SK-N-SH (cell line): Measurements from ENCODE around the gene OCA2. TPM values are rescaled to one million over a fixed set of nuclear protein-coding genes. Genes with fewer than 3 reads are reported as not detected.

Experiments
- CTCF ChIA-PET: fragments of 300-600, 350-600 bp; formaldehyde crosslinking; extraction: SDS; loops from one replicate; lab custom pipeline; 2021; lab: Yijun Ruan, JAX
- POLR2A ChIA-PET: fragments of 350-600 bp; sonication (Branson Sonifier 250); formaldehyde crosslinking; extraction: SDS; loops from one replicate; lab custom pipeline; 2020; ENCODE audit warnings: antibody characterized with exemption, inconsistent platforms; lab: Yijun Ruan, JAX
- DNase-seq: peaks from one replicate; pipeline ENCODE4 v3.0.0; 2012
- H2AFZ ChIP-seq: fragments of 200-600 bp; sonication (generic); 2 replicates; pipeline ENCODE4 v1.8.1; 2016; ENCODE audit warnings: antibody characterized with exemption, mild to moderate bottlenecking, low read depth
- H3F3A ChIP-seq: fragments of 200-600 bp; sonication (generic); replicated peaks from 2 replicates; pipeline ENCODE3; 2016; ENCODE audit warnings: antibody characterized with exemption, mild to moderate bottlenecking; ENCODE audit not compliant: insufficient read depth
- H3K27ac ChIP-seq, 2 experiments: fragments of 200-500 bp in 1 of 2; fragments of 200-600 bp in 1 of 2; sonication (Bioruptor generic) in 1 of 2; sonication (generic), shearing (Covaris generic) in 1 of 2; 2 replicates each; pipeline versions ENCODE4 v1.5.1 to v1.6.1; 2014 to 2016; ENCODE audit warnings: low read depth in 2 of 2, inconsistent platforms in 1 of 2, low read length in 1 of 2, mild to moderate bottlenecking in 1 of 2, mixed read lengths in 1 of 2
- H3K27me3 ChIP-seq: fragments of 200-600 bp; sonication (generic), shearing (Covaris generic); 2 replicates; pipeline ENCODE4 v1.6.1; 2016; ENCODE audit warnings: mixed run types; ENCODE audit not compliant: insufficient read depth
- H3K36me3 ChIP-seq, 2 experiments: fragments of 200-500 bp in 1 of 2; fragments of 200-600 bp in 1 of 2; sonication (Bioruptor generic) in 1 of 2; sonication (generic) in 1 of 2; replicated peaks in 1 of 2; 2 replicates each; pipeline versions ENCODE3 to v1.5.1; 2014 to 2016; ENCODE audit warnings: low read length in 1 of 2, mild to moderate bottlenecking in 1 of 2; ENCODE audit not compliant: insufficient read depth in 2 of 2, control insufficient read depth in 1 of 2
- H3K4me1 ChIP-seq, 2 experiments: fragments of 200-500 bp in 1 of 2; fragments of 200-600 bp in 1 of 2; sonication (Bioruptor generic) in 1 of 2; sonication (generic), shearing (Covaris generic) in 1 of 2; 2 replicates each; pipeline versions ENCODE4 v1.5.1 to v1.6.1; 2014 to 2016; ENCODE audit warnings: low read depth in 1 of 2, low read length in 1 of 2, mixed run types in 1 of 2; ENCODE audit not compliant: insufficient read depth in 2 of 2, control insufficient read depth in 1 of 2
- H3K4me2 ChIP-seq: fragments of 200-600 bp; sonication (generic), shearing (Covaris generic); 2 replicates; pipeline ENCODE4 v1.6.1; 2017; ENCODE audit warnings: mixed run types
- H3K4me3 ChIP-seq, 2 experiments: fragments of 200-500 bp in 1 of 2; fragments of 200-600 bp in 1 of 2; sonication (Bioruptor generic) in 1 of 2; sonication (generic), shearing (Covaris generic) in 1 of 2; 2 replicates each; pipeline versions ENCODE4 v1.5.1 to v1.8.1; 2014 to 2016; ENCODE audit warnings: low read depth in 2 of 2, inconsistent platforms in 1 of 2, low read length in 1 of 2, mild to moderate bottlenecking in 1 of 2, mixed read lengths in 1 of 2, moderate library complexity in 1 of 2
- H3K79me2 ChIP-seq: fragments of 200-600 bp; sonication (generic); 2 replicates; pipeline ENCODE4 v1.8.1; 2017; ENCODE audit warnings: mild to moderate bottlenecking; ENCODE audit not compliant: insufficient read depth
- H3K9ac ChIP-seq: fragments of 200-600 bp; sonication (generic); 2 replicates; pipeline ENCODE4 v1.6.1; 2017; ENCODE audit warnings: mixed run types
- H3K9me2 ChIP-seq: fragments of 200-600 bp; sonication (generic); 2 replicates; pipeline ENCODE4 v1.6.1; 2017; ENCODE audit warnings: mixed run types
- H3K9me3 ChIP-seq: fragments of 200-600 bp; sonication (generic); 2 replicates; pipeline ENCODE4 v1.6.1; 2017; ENCODE audit warnings: mixed run types, mild to moderate bottlenecking, moderate library complexity
- H4K20me1 ChIP-seq: fragments of 200-600 bp; sonication (generic); 2 replicates; pipeline ENCODE4 v1.6.1; 2017; ENCODE audit warnings: mild to moderate bottlenecking, mixed run types; ENCODE audit not compliant: insufficient read depth
- CHD2 ChIP-seq: fragments of 150-350 bp; IDR thresholded peaks from 2 replicates; pipeline ENCODE4 v1.6.1; 2018; ENCODE audit warnings: low read length; ENCODE audit not compliant: partially characterized antibody
- GABPA ChIP-seq: IDR thresholded peaks from 2 replicates; pipeline ENCODE4 v1.4.0; 2012; ENCODE audit warnings: low read depth, mild to moderate bottlenecking
- IRF3 ChIP-seq: fragments of 150-350 bp; IDR thresholded peaks from 2 replicates; pipeline ENCODE4 v1.6.1; 2016; ENCODE audit warnings: mild to moderate bottlenecking, low read depth, low read length
- JUND ChIP-seq: IDR thresholded peaks from 2 replicates; pipeline ENCODE4 v1.4.0; 2012
- MAX ChIP-seq: IDR thresholded peaks from 2 replicates; pipeline ENCODE4 v1.4.0; 2012; ENCODE audit warnings: low read depth
- NFIC ChIP-seq: IDR thresholded peaks from 2 replicates; pipeline ENCODE4 v1.4.0; 2012; ENCODE audit warnings: borderline replicate concordance
- NRF1 ChIP-seq: IDR thresholded peaks from 2 replicates; pipeline ENCODE4 v1.6.1; 2012; ENCODE audit warnings: low read depth, mild to moderate bottlenecking, low read length
- RAD21 ChIP-seq: IDR thresholded peaks from 2 replicates; pipeline ENCODE4 v1.6.1; 2012; ENCODE audit warnings: mild to moderate bottlenecking, low read length
- RCOR1 ChIP-seq: fragments of 150-350 bp; IDR thresholded peaks from 2 replicates; pipeline ENCODE4 v1.6.1; 2017; ENCODE audit warnings: antibody characterized with exemption, low read length
- RFX5 ChIP-seq: IDR thresholded peaks from 2 replicates; pipeline ENCODE4 v1.6.1; 2012; ENCODE audit warnings: mild to moderate bottlenecking, improper control_type of control experiment, low read length
- SIN3A ChIP-seq: IDR thresholded peaks from 2 replicates; pipeline ENCODE4 v1.6.1; 2012; ENCODE audit warnings: low read depth, mild to moderate bottlenecking, low read length, moderate library complexity, borderline replicate concordance
- TAF1 ChIP-seq: IDR thresholded peaks from 2 replicates; pipeline ENCODE4 v1.6.1; 2012; ENCODE audit warnings: low read depth, mild to moderate bottlenecking, low read length, moderate library complexity, borderline replicate concordance
- TEAD4 ChIP-seq: IDR thresholded peaks from 2 replicates; pipeline ENCODE4 v1.4.0; 2012; ENCODE audit warnings: mild to moderate bottlenecking, borderline replicate concordance; ENCODE audit not compliant: insufficient read depth
- whole genome bisulfite sequencing: methylation state at CpG from one replicate; pipeline ENCODE4 v1.1.6; 2017; ENCODE audit warnings: low lambda C conversion rate; 5-methylcytosine and 5-hydroxymethylcytosine counted together
- polyA plus RNA-seq, 3 experiments: library from polyadenylated mRNA; depleted of rRNA; stranded (reverse); fragments of >200 nt; gene quantifications; 2 replicates each; pipeline ENCODE4 v1.2.3, GENCODE V29; 2012

The OCA2 gene
- polyA plus RNA-seq, 1 of the 3 experiments (the other 2 are of a cell fraction) = 0.16 TPM

GRCh38 chr15:28006116-28006905 is 92.8 kb downstream of the OCA2 start:
- Histone ChIP-seq H4K20me1 (no peaks in the 10 kb centered on the region), H3K9me3 (no peaks in the 10 kb centered on the region), H3F3A (no peaks in the 10 kb centered on the region), H2AFZ (no peak overlapping the region), H3K4me2 (no peak overlapping the region), H3K4me1 (no peaks in the 10 kb centered on the region), H3K9me2 (no peaks in the 10 kb centered on the region), H3K36me3 (no peaks in the 10 kb centered on the region), H3K79me2 (no peaks in the 10 kb centered on the region), H3K27me3 (no peaks in the 10 kb centered on the region), H3K9ac (no peak overlapping the region), H3K27ac (no peak overlapping the region), H3K4me3 (no peak overlapping the region)
- CTCF ChIA-PET = interaction anchor here (2.1 kb wide), 1 partner anchor 15 kb away, joined by 7 read pairs; no protein-coding TSS in a partner anchor
- no peak for TF ChIP-seq TEAD4
- TF ChIP-seq CHD2 = no peak
- POLR2A ChIA-PET = no interaction called here
- DNase-seq = no peak
- WGBS = 52% methylated on average over 9 of the region's 9 CpGs

- Histone ChIP-seq H3K4me3 (no peak overlapping the region), H3F3A (no peaks in the 10 kb centered on the region), H3K27me3 (no peaks in the 10 kb centered on the region), H3K4me2 (no peak overlapping the region), H3K79me2 (no peaks in the 10 kb centered on the region), H3K9me2 (no peaks in the 10 kb centered on the region), H3K9me3 (no peaks in the 10 kb centered on the region), H3K9ac (no peak overlapping the region), H3K27ac (no peak overlapping the region), H3K36me3 (no peaks in the 10 kb centered on the region), H4K20me1 (no peaks in the 10 kb centered on the region), H3K4me1 (no peaks in the 10 kb centered on the region), H2AFZ (no peak overlapping the region)
- DNase-seq = no peak
- TF ChIP-seq RFX5 (no peak), RCOR1 (no peak), TAF1 (no peak), RAD21 (no peak), NRF1 (no peak), MAX (no peak), SIN3A (no peak), JUND (no peak), IRF3 (no peak), NFIC (no peak), CHD2 (no peak), GABPA (no peak)
- CTCF ChIA-PET = interaction anchor here (1.2 to 1.3 kb wide), 2 partner anchors 16 to 94 kb away, joined by 4 read pairs; partner anchors contain the start of gene OCA2
- WGBS = 58% methylated on average over 10 of the region's 15 CpGs
- POLR2A ChIA-PET = no interaction called here
These were observed 94.0 kb downstream of the OCA2 start for GRCh38 chr15:28005004-28005527.
